Caco-2 (cell line): ENCODE results near the gene ANKRD40. TPM values are rescaled to one million over a fixed set of nuclear protein-coding genes. Genes with fewer than 3 reads are reported as not detected.

Source experiments
- BruUV-seq: library from RNA; stranded (reverse); fragments of 400-500 nt; replicated peaks from 2 replicates; lab custom pipeline; 2021; lab: Mats Ljungman, UMichigan
- CTCF ChIA-PET: fragments of 300-600 bp; sonication (Branson Sonifier 250); formaldehyde crosslinking; loops from one replicate; lab custom pipeline; 2022; ENCODE audit warnings: antibody characterized with exemption; lab: Charles Lee
- POLR2A ChIA-PET: fragments of 300-600 bp; sonication (Branson Sonifier 250); formaldehyde crosslinking; loops from one replicate; lab custom pipeline; 2022; ENCODE audit warnings: antibody characterized with exemption; lab: Charles Lee
- DNase-seq, 2 experiments: peaks; one replicate each; pipeline versions ENCODE4 v3.0.0 to v3.0.0-alpha.2; 2020 to 2022
- H3K27me3 ChIP-seq: replicated peaks from 2 replicates; pipeline ENCODE4 v1.6.0; 2011; ENCODE audit warnings: low read length; ENCODE audit not compliant: control insufficient read depth, insufficient read depth
- H3K36me3 ChIP-seq: 2 replicates; pipeline ENCODE4 v1.5.1; 2011; ENCODE audit warnings: low read length; ENCODE audit not compliant: control insufficient read depth, insufficient read depth
- H3K4me1 ChIP-seq: fragments of 250-450 bp; sonication (Bioruptor Pico); 2 replicates; pipeline ENCODE4 v1.5.1; 2020; ENCODE audit warnings: mild to moderate bottlenecking
- H3K4me3 ChIP-seq: 2 replicates; pipeline ENCODE4 v1.5.1; 2011; ENCODE audit warnings: low read depth, mild to moderate bottlenecking, control low read depth, low read length
- H3K9me3 ChIP-seq: fragments of 250-450 bp; sonication (Bioruptor Pico); 2 replicates; pipeline ENCODE4 v1.5.1; 2020; ENCODE audit warnings: mild to moderate bottlenecking, moderate library complexity
- H3K27ac Mint-ChIP-seq: one replicate; pipeline ENCODE4 v1.8.0; 2022; ENCODE audit warnings: mixed read lengths; ENCODE audit not compliant: unreplicated experiment
- H3K27me3 Mint-ChIP-seq: one replicate; pipeline ENCODE4 v1.8.0; 2022; ENCODE audit warnings: mixed read lengths; ENCODE audit not compliant: insufficient read depth, unreplicated experiment
- H3K36me3 Mint-ChIP-seq: one replicate; pipeline ENCODE4 v1.8.0; 2022; ENCODE audit warnings: mild to moderate bottlenecking, mixed read lengths; ENCODE audit not compliant: insufficient read depth, unreplicated experiment
- H3K4me1 Mint-ChIP-seq: one replicate; pipeline ENCODE4 v1.8.0; 2022; ENCODE audit warnings: low read depth, mixed read lengths; ENCODE audit not compliant: unreplicated experiment
- H3K4me3 Mint-ChIP-seq: one replicate; pipeline ENCODE4 v1.8.0; 2022; ENCODE audit warnings: mild to moderate bottlenecking, moderate library complexity, mixed read lengths; ENCODE audit not compliant: unreplicated experiment
- H3K9me3 Mint-ChIP-seq: one replicate; pipeline ENCODE4 v1.8.0; 2022; ENCODE audit warnings: mixed read lengths; ENCODE audit not compliant: unreplicated experiment
- intact Hi-C: fragments of 100-400 bp; cut with micrococcal nuclease; formaldehyde crosslinking; loops from one replicate; pipeline ENCODE4 v1.10.0; 2022; ENCODE audit not compliant: unreplicated experiment
- total RNA-seq: library from RNA; stranded (reverse); gene quantifications from 2 replicates; pipeline ENCODE4 v1.2.3, GENCODE V29; 2022
- TF ChIP-seq, protein P1 (sequence below), 2 experiments: fragments of 200-600 bp in 1 of 2; IDR thresholded peaks; 1 replicate in 1 of 2; 2 replicates in 1 of 2; pipeline versions ENCODE4 v1.5.1 to v1.8.0; 2011 to 2022; ENCODE audit warnings: antibody characterized with exemption in 1 of 2, control low read depth in 1 of 2, inconsistent platforms in 1 of 2, low read depth in 1 of 2, low read length in 1 of 2, mild to moderate bottlenecking in 1 of 2, moderate library complexity in 1 of 2; ENCODE audit not compliant: insufficient read depth in 1 of 2, severe bottlenecking in 1 of 2, unreplicated experiment in 1 of 2

Gene ANKRD40
- total RNA-seq, 1 experiment from 2014 or later: 113 TPM

DNA sequence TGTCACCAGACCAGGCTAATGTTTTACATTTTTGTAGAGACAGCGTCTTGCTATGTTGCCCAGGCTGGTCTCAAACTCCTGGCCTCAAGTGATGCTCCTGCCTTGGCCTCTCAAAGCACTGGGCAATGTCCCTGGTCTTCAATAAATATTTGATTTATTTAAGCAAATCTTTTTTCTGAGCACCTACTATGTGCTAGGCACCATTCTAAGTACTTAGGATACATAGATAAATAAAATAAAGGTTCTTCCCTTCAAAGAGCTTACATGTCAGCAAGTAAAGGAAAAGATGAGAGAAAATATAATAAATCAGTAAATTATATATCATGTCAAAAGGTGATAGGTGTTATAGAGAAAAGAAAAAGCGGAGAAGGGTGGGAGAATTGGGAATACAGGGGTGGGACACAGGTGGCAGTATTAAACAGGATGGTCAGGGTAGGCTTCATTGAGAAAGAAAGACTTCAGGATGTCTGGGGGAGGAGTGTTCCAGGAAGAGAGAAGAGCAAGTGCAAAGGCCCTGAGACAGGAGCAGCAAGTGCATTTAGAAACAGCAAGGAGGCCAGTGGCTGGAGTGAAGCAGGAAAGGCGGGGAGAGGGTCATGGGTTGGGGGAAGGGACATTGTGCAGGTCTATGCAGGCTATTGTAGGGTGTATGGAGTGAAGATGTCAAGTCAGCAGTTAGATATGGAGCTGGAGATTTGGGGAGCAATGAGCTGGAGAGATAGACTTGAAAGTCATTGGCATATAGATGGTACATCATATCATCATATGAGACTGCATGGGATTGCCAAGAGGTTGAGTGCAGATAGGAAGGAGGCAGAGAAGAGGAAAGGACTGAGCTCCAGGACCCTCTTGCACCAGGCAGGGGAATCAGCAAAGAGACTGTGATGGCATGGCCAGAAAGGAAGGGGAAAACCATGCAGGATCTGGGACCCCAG lies 61.7 kb downstream of the ANKRD40 start:
- DNase-seq: no peak
- Histone ChIP-seq H3K4me1 (peaks cover 5% of the 10 kb centered on the region), H3K27me3 (no peaks in the 10 kb centered on the region), H3K4me3 (no peak overlapping the region), H3K36me3 (peaks cover 1% of the 10 kb centered on the region; the same call in 1 of the 2 replicates), H3K9me3 (no peaks in the 10 kb centered on the region)
- POLR2A ChIA-PET: interaction anchor here (0.6 to 1.5 kb wide), 4 partner anchors 10 to 221 kb away, joined by 3 to 11 read pairs (median 4); no protein-coding TSS in a partner anchor
- CTCF ChIA-PET: interaction anchor here (0.7 to 2.2 kb wide), 3 partner anchors 10 to 23 kb away, joined by 3 to 7 read pairs (median 7); no protein-coding TSS in a partner anchor
- Mint-ChIP-seq H3K27me3 (no peaks in the 10 kb centered on the region), H3K9me3 (no peaks in the 10 kb centered on the region), H3K4me3 (no peak overlapping the region), H3K27ac (no peak overlapping the region), H3K4me1 (peaks cover 11% of the 10 kb centered on the region), H3K36me3 (no peaks in the 10 kb centered on the region)
- TF ChIP-seq, protein P1, sequence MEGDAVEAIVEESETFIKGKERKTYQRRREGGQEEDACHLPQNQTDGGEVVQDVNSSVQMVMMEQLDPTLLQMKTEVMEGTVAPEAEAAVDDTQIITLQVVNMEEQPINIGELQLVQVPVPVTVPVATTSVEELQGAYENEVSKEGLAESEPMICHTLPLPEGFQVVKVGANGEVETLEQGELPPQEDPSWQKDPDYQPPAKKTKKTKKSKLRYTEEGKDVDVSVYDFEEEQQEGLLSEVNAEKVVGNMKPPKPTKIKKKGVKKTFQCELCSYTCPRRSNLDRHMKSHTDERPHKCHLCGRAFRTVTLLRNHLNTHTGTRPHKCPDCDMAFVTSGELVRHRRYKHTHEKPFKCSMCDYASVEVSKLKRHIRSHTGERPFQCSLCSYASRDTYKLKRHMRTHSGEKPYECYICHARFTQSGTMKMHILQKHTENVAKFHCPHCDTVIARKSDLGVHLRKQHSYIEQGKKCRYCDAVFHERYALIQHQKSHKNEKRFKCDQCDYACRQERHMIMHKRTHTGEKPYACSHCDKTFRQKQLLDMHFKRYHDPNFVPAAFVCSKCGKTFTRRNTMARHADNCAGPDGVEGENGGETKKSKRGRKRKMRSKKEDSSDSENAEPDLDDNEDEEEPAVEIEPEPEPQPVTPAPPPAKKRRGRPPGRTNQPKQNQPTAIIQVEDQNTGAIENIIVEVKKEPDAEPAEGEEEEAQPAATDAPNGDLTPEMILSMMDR (IDR thresholded peaks at IDR 0.05; ENCODE audit: insufficient read depth in 1 of 2, low read depth in 1 of 2, low read length in 1 of 2, severe bottlenecking in 1 of 2, unreplicated experiment in 1 of 2): no peak
- intact Hi-C loops: no loop called here
- no TSS peak for BruUV-seq

Other genes starting within 250 kb of the ANKRD40 start
- not detected in 2 replicates for gene CHAD, start 239.0 kb downstream of the ANKRD40 start, total RNA-seq
- gene RSAD1, start 229.1 kb downstream of the ANKRD40 start, total RNA-seq: 85.3 and 93.9 TPM in 2 replicates
- gene MYCBPAP, start 199.5 kb downstream of the ANKRD40 start, total RNA-seq: 1.3 and 2.7 TPM in 2 replicates
- gene EPN3, start 175.2 kb downstream of the ANKRD40 start, total RNA-seq: 49.4 and 53.2 TPM in 2 replicates
- gene SPATA20, start 160.7 kb downstream of the ANKRD40 start, total RNA-seq: 149 and 176 TPM in 2 replicates
- gene CACNA1G, start 147.2 kb downstream of the ANKRD40 start, total RNA-seq: 1.4 and 1.6 TPM in 2 replicates
- 39.3 and 45.6 TPM in 2 replicates for gene ABCC3, start 73.0 kb downstream of the ANKRD40 start, total RNA-seq
- gene LUC7L3, start 11.7 kb upstream of the ANKRD40 start, total RNA-seq: 284 and 287 TPM in 2 replicates
- gene ANKRD40CL, start 59.6 kb upstream of the ANKRD40 start, total RNA-seq: 11.2 and 11.4 TPM in 2 replicates
- not detected in 2 replicates for gene WFIKKN2, start 127.7 kb upstream of the ANKRD40 start, total RNA-seq
- gene TOB1, start 158.4 kb upstream of the ANKRD40 start, total RNA-seq: 114 TPM in 2 replicates